Activated CD8-positive, alpha-beta T cell treated with anti-CD3 and anti-CD28 coated beads for 36 hours (primary cell): ENCODE data around the gene COL6A2. TPM values are rescaled to one million over a fixed set of nuclear protein-coding genes. Genes with fewer than 3 reads are reported as not detected.

ENCODE experiments used
- ATAC-seq: fragments of 200-7000 bp; cut with Tn5 transposase; one replicate; pipeline ENCODE4 v1.10.0; 2021; ENCODE audit warnings: mild to moderate bottlenecking, moderate library complexity
- CTCF ChIA-PET: fragments of 350-600 bp; sonication (Branson Sonifier 250); formaldehyde crosslinking; loops from one replicate; lab custom pipeline; 2021; ENCODE audit warnings: antibody characterized with exemption; lab: Charles Lee
- POLR2A ChIA-PET: fragments of 350-600 bp; sonication (Branson Sonifier 250); formaldehyde crosslinking; loops from one replicate; lab custom pipeline; 2021; ENCODE audit warnings: antibody characterized with exemption; lab: Charles Lee
- DNase-seq: peaks from one replicate; pipeline ENCODE4 v3.0.0-alpha.2; 2020
- H3K27ac Mint-ChIP-seq: one replicate; pipeline ENCODE4 v1.8.0; 2021; ENCODE audit warnings: mild to moderate bottlenecking, mixed read lengths
- H3K27me3 Mint-ChIP-seq: one replicate; pipeline ENCODE4 v1.8.0; 2021; ENCODE audit warnings: mixed read lengths
- H3K36me3 Mint-ChIP-seq: one replicate; pipeline ENCODE4 v1.8.0; 2021; ENCODE audit warnings: low read depth, mixed read lengths
- H3K4me1 Mint-ChIP-seq: one replicate; pipeline ENCODE4 v1.8.0; 2021; ENCODE audit warnings: low read depth, mixed read lengths
- H3K4me3 Mint-ChIP-seq: one replicate; pipeline ENCODE4 v1.8.0; 2021; ENCODE audit warnings: mild to moderate bottlenecking, moderate library complexity, mixed read lengths
- H3K9me3 Mint-ChIP-seq: one replicate; pipeline ENCODE4 v1.8.0; 2021; ENCODE audit warnings: mixed read lengths
- intact Hi-C: fragments of 100-400 bp; cut with micrococcal nuclease; formaldehyde crosslinking; loops from one replicate; pipeline ENCODE4 v1.10.0; 2022
- total RNA-seq, 2 experiments: library from RNA; stranded (reverse); gene quantifications; one replicate each; pipeline ENCODE4 v1.2.3, GENCODE V29; 2021
- TF ChIP-seq, protein P1 (sequence below): fragments of 200-600 bp; IDR thresholded peaks from one replicate; pipeline ENCODE4 v1.8.0; 2022; ENCODE audit warnings: antibody characterized with exemption, mild to moderate bottlenecking

The COL6A2 gene
- total RNA-seq, 2 experiments from 2014 or later, result 25.0 to 25.3 TPM

DNA sequence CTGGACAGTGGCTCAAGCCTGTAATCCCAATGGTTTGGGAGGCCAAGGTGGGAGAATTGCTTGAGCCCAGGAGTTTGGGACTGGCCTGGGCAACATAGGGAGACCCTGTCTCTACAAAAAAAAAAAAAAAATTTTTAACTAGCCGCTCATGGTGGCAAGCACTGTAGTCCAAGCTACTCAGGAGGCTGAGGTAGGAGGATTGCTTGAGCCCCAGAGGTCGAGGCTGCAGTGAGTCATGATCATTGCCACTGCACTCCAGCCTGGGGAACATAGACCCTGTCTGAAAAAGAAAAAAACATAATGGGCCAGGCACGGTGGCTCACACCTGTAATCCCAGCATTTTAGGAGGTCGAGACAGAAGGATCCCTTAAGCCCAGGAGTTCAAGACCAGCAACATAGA, 81.0 kb downstream of the COL6A2 start:
- ChIA-PET POLR2A (no interaction called here), CTCF (no interaction called here)
- no peak overlapping the region for H3K27ac Mint-ChIP-seq
- TF ChIP-seq, protein P1, sequence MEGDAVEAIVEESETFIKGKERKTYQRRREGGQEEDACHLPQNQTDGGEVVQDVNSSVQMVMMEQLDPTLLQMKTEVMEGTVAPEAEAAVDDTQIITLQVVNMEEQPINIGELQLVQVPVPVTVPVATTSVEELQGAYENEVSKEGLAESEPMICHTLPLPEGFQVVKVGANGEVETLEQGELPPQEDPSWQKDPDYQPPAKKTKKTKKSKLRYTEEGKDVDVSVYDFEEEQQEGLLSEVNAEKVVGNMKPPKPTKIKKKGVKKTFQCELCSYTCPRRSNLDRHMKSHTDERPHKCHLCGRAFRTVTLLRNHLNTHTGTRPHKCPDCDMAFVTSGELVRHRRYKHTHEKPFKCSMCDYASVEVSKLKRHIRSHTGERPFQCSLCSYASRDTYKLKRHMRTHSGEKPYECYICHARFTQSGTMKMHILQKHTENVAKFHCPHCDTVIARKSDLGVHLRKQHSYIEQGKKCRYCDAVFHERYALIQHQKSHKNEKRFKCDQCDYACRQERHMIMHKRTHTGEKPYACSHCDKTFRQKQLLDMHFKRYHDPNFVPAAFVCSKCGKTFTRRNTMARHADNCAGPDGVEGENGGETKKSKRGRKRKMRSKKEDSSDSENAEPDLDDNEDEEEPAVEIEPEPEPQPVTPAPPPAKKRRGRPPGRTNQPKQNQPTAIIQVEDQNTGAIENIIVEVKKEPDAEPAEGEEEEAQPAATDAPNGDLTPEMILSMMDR, result no peak
- no peak for DNase-seq
- H3K4me3 Mint-ChIP-seq, result no peak overlapping the region
- intact Hi-C loops, result no loop called here
- peaks cover 6% of the 10 kb centered on the region for H3K36me3 Mint-ChIP-seq
- peaks cover 3% of the 10 kb centered on the region for H3K4me1 Mint-ChIP-seq
- no peaks in the 10 kb centered on the region for H3K27me3 Mint-ChIP-seq
- no peak for ATAC-seq
- H3K9me3 Mint-ChIP-seq, result peaks cover 18% of the 10 kb centered on the region

Other genes with a start within 250 kb of the COL6A2 start
- gene COL6A1, start 116.3 kb upstream of the COL6A2 start, total RNA-seq, result 1 to 10 TPM; 4.1 to 5.2 TPM
- under 1 TPM; 0.52 to 0.85 TPM for gene FTCD, start 57.5 kb downstream of the COL6A2 start, total RNA-seq
- 10 to 100 TPM; 23.2 to 24.2 TPM for gene SPATC1L, start 86.3 kb downstream of the COL6A2 start, total RNA-seq
- 10 to 100 TPM; 20.3 to 20.4 TPM for gene LSS, start 130.7 kb downstream of the COL6A2 start, total RNA-seq
- gene MCM3AP, start 187.5 kb downstream of the COL6A2 start, total RNA-seq, result 100 to 1,000 TPM; 108 to 112 TPM
- gene YBEY, start 188.2 kb downstream of the COL6A2 start, total RNA-seq, result 10 to 100 TPM; 14.9 to 16.2 TPM
- gene C21orf58, start 225.8 kb downstream of the COL6A2 start, total RNA-seq, result 10 to 100 TPM; 23.9 to 25.2 TPM
- gene PCNT, start 226.0 kb downstream of the COL6A2 start, total RNA-seq, result 10 to 100 TPM; 46.2 to 46.6 TPM